ENCODE data around the gene KCNQ1. TPM values are rescaled to one million over a fixed set of nuclear protein-coding genes. Genes with fewer than 3 reads are reported as not detected.

KCNQ1 gene
- total RNA-seq, 1 experiment from 2014 or later: not detected

- no TSS peak for BruUV-seq (replicated peaks)
- H3K4me2 ChIP-seq: no peak overlapping the region
- no peak for DNase-seq
- H3K36me3 ChIP-seq (ENCODE audit: low read depth): no peaks in the 10 kb centered on the region
- peaks cover 33% of the 10 kb centered on the region for H3K27me3 ChIP-seq (ENCODE audit: insufficient read depth, low read depth)
- H3K4me1 ChIP-seq (replicated peaks; ENCODE audit: insufficient read depth): no peaks in the 10 kb centered on the region
- H3K4me3 ChIP-seq: no peak overlapping the region
- TF ChIP-seq EZH2 (IDR thresholded peaks at IDR 0.05; ENCODE audit: low read depth): no peak
- TF ChIP-seq CTCF (conservative IDR thresholded peaks at IDR 0.05): no peak
- H3K27ac ChIP-seq: no peak overlapping the region
- H3F3A ChIP-seq (ENCODE audit: insufficient read depth, low read depth): no peaks in the 10 kb centered on the region
- ChIA-PET CTCF (no interaction called here), POLR2A (ENCODE audit: unreplicated experiment) (no interaction called here)
- H3K9me2 ChIP-seq (ENCODE audit: insufficient read depth): no peaks in the 10 kb centered on the region
- intact Hi-C loops (cut with micrococcal nuclease; ENCODE audit: unreplicated experiment): no loop called here
- no peaks in the 10 kb centered on the region for H3K79me2 ChIP-seq (ENCODE audit: low read depth)
- no peak overlapping the region for H2AFZ ChIP-seq
- H4K20me1 ChIP-seq (ENCODE audit: insufficient read depth): no peaks in the 10 kb centered on the region
- H3K9me3 ChIP-seq (ENCODE audit: insufficient read depth, low read depth): no peaks in the 10 kb centered on the region
Measured at GRCh38 chr11:2805388-2806056, 360.7 kb downstream of the KCNQ1 start.

- Histone ChIP-seq H3K4me3 (no peak overlapping the region), H3K4me2 (no peak overlapping the region), H3K9me2 (ENCODE audit: insufficient read depth) (no peaks in the 10 kb centered on the region), H3K4me1 (replicated peaks; ENCODE audit: insufficient read depth) (no peaks in the 10 kb centered on the region), H3K27ac (no peak overlapping the region), H2AFZ (no peak overlapping the region), H3K36me3 (ENCODE audit: low read depth) (no peaks in the 10 kb centered on the region), H3K79me2 (ENCODE audit: low read depth) (no peaks in the 10 kb centered on the region), H3K9me3 (ENCODE audit: insufficient read depth, low read depth) (no peaks in the 10 kb centered on the region), H4K20me1 (ENCODE audit: insufficient read depth) (no peaks in the 10 kb centered on the region), H3K27me3 (ENCODE audit: insufficient read depth, low read depth) (peaks cover 40% of the 10 kb centered on the region), H3F3A (ENCODE audit: insufficient read depth, low read depth) (no peaks in the 10 kb centered on the region)
- BruUV-seq (replicated peaks): no TSS peak
- intact Hi-C loops (cut with micrococcal nuclease; ENCODE audit: unreplicated experiment): no loop called here
- ChIA-PET POLR2A (ENCODE audit: unreplicated experiment) (no interaction called here), CTCF (no interaction called here)
- no peak for TF ChIP-seq EZH2 (IDR thresholded peaks at IDR 0.05; ENCODE audit: low read depth)
- TF ChIP-seq CTCF (conservative IDR thresholded peaks at IDR 0.05): no peak
- DNase-seq: no peak
Measured at GRCh38 chr11:2806351-2807024, 361.7 kb downstream of the KCNQ1 start.

DNA sequence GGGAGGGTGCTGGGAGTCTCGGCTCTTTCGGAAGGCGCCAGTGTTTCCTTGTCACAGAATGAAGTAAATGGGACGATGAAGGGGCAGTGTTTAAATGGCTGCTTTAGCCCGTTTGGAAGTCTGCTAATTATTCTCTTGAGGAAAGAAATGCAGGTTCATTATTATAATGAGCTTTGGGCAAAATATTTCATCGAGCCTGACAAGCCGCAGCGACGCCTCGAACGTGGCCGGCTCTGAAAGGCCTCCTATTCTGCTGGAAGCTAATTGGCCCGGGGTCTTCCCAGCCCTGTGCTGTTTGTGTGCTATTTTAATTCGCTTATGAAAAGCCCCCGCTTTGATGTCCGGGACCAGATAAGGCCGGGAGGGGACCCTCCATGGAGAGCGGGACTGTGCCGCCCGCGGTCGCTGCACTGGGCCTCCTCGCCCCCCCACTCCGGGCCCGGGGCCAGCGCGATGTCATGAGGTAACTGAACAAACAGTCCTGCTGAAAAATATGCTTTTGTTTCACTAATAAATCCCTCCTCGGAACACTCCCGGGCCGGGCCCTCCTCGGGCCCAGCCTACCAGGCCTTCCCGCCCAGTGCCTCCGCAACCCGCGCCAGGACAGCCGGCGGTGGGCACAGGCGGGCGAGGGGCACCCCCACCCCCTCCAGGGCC lies 362.3 kb downstream of the KCNQ1 start:
- no peaks in the 10 kb centered on the region for H3K9me3 ChIP-seq (ENCODE audit: insufficient read depth, low read depth)
- no peak overlapping the region for H3K4me2 ChIP-seq
- peaks cover 40% of the 10 kb centered on the region for H3K27me3 ChIP-seq (ENCODE audit: insufficient read depth, low read depth)
- ChIA-PET POLR2A (ENCODE audit: unreplicated experiment) (no interaction called here), CTCF (no interaction called here)
- H3K36me3 ChIP-seq (ENCODE audit: low read depth): no peaks in the 10 kb centered on the region
- no peaks in the 10 kb centered on the region for H3K79me2 ChIP-seq (ENCODE audit: low read depth)
- no peaks in the 10 kb centered on the region for H4K20me1 ChIP-seq (ENCODE audit: insufficient read depth)
- no TSS peak for BruUV-seq (replicated peaks)
- H2AFZ ChIP-seq: no peak overlapping the region
- no peak overlapping the region for H3K27ac ChIP-seq
- no peaks in the 10 kb centered on the region for H3K4me1 ChIP-seq (replicated peaks; ENCODE audit: insufficient read depth)
- H3K9me2 ChIP-seq (ENCODE audit: insufficient read depth): no peaks in the 10 kb centered on the region
- no peaks in the 10 kb centered on the region for H3F3A ChIP-seq (ENCODE audit: insufficient read depth, low read depth)
- no peak overlapping the region for H3K4me3 ChIP-seq
- intact Hi-C loops (cut with micrococcal nuclease; ENCODE audit: unreplicated experiment): no loop called here
- no peak for DNase-seq
- TF ChIP-seq EZH2 (IDR thresholded peaks at IDR 0.05; ENCODE audit: low read depth) (no peak), CTCF (conservative IDR thresholded peaks at IDR 0.05) (no peak)
